Keratinocyte (primary cell): ENCODE measurements around the gene TUT7. TPM values are rescaled to one million over a fixed set of nuclear protein-coding genes. Genes with fewer than 3 reads are reported as not detected.

Experiments
- DNase-seq: peaks from one replicate; pipeline ENCODE4 v3.0.0-alpha.2; 2011; ENCODE audit warnings: low read depth, missing footprints, low spot score
- FAIRE-seq: peaks from 2 replicates; lab custom pipeline; 2011; peaks lifted over from hg19 to GRCh38; lab: Jason Lieb, UNC
- H2AFZ ChIP-seq: 2 replicates; pipeline ENCODE4 v1.6.0; 2012; ENCODE audit warnings: low read length, control low read depth, inconsistent platforms; ENCODE audit not compliant: control insufficient read depth
- H3K27ac ChIP-seq: 2 replicates; pipeline ENCODE4 v1.5.1; 2011; ENCODE audit warnings: low read length; ENCODE audit not compliant: control insufficient read depth, insufficient read depth
- H3K27me3 ChIP-seq: 3 replicates; pipeline ENCODE4 v1.6.0; 2011; ENCODE audit warnings: low read length; ENCODE audit not compliant: control insufficient read depth, insufficient read depth; ENCODE audit errors: extremely low read depth
- H3K36me3 ChIP-seq, 2 experiments: 2 replicates in 1 of 2; 3 replicates in 1 of 2; pipeline ENCODE4 v1.5.1; 2011; ENCODE audit warnings: low read length in 2 of 2, mild to moderate bottlenecking in 1 of 2; ENCODE audit not compliant: control insufficient read depth in 2 of 2, insufficient read depth in 2 of 2; ENCODE audit errors: extremely low read depth in 1 of 2
- H3K4me1 ChIP-seq: 3 replicates; pipeline ENCODE4 v1.5.1; 2011; ENCODE audit warnings: low read length; ENCODE audit not compliant: control insufficient read depth, insufficient read depth; ENCODE audit errors: extremely low read depth
- H3K4me2 ChIP-seq: 3 replicates; pipeline ENCODE4 v1.6.0; 2011; ENCODE audit warnings: low read depth, low read length; ENCODE audit not compliant: control insufficient read depth, insufficient read depth; ENCODE audit errors: extremely low read depth
- H3K4me3 ChIP-seq, 3 experiments: fragments of 200-600 bp in 1 of 3; sonication (generic) in 1 of 3; 2 replicates in 2 of 3; 3 replicates in 1 of 3; pipeline ENCODE4 v1.5.1; 2011 to 2016; ENCODE audit warnings: low read length in 3 of 3, mild to moderate bottlenecking in 3 of 3, control low read depth in 2 of 3, inconsistent platforms in 1 of 3, low read depth in 1 of 3, mixed read lengths in 1 of 3, mixed run types in 1 of 3, moderate library complexity in 1 of 3; ENCODE audit not compliant: control insufficient read depth in 2 of 3, insufficient read depth in 2 of 3; ENCODE audit errors: extremely low read depth in 1 of 3
- H3K79me2 ChIP-seq: 2 replicates; pipeline ENCODE4 v1.6.0; 2012; ENCODE audit warnings: low read length; ENCODE audit not compliant: control insufficient read depth, insufficient read depth
- H3K9ac ChIP-seq: 3 replicates; pipeline ENCODE4 v1.6.0; 2011; ENCODE audit warnings: low read length; ENCODE audit not compliant: control insufficient read depth, insufficient read depth; ENCODE audit errors: extremely low read depth
- H3K9me1 ChIP-seq: 3 replicates; pipeline ENCODE4 v1.6.0; 2011; ENCODE audit warnings: low read length; ENCODE audit not compliant: control insufficient read depth, insufficient read depth; ENCODE audit errors: extremely low read depth
- H3K9me3 ChIP-seq: 2 replicates; pipeline ENCODE4 v1.5.1; 2012; ENCODE audit warnings: low read depth, low read length; ENCODE audit not compliant: control insufficient read depth
- H4K20me1 ChIP-seq: 3 replicates; pipeline ENCODE4 v1.6.0; 2011; ENCODE audit warnings: low read length; ENCODE audit not compliant: control insufficient read depth, insufficient read depth; ENCODE audit errors: extremely low read depth
- CTCF ChIP-seq, 3 experiments: IDR thresholded peaks in 1 of 3; conservative IDR thresholded peaks in 1 of 3; optimal IDR thresholded peaks in 1 of 3; 2 replicates in 2 of 3; 3 replicates in 1 of 3; pipeline versions ENCODE3 to v1.5.1; 2011; ENCODE audit warnings: low read length in 3 of 3, mild to moderate bottlenecking in 3 of 3, moderate library complexity in 2 of 3, control low read depth in 1 of 3, inconsistent platforms in 1 of 3; ENCODE audit not compliant: insufficient read depth in 2 of 3; ENCODE audit errors: extremely low read depth in 1 of 3
- EZH2 ChIP-seq: IDR thresholded peaks from one replicate; pipeline ENCODE4 v1.6.1; 2012; ENCODE audit warnings: inconsistent platforms, mild to moderate bottlenecking, low read length, moderate library complexity
- dilution Hi-C: fragments of 300-500 bp; cut with MboI; formaldehyde crosslinking; loops from one replicate; pipeline ENCODE4 v1.7.0; 2020; ENCODE audit warnings: low sequenced_read_pairs; ENCODE audit not compliant: extremely low pct_ligation_motif_present
- polyA plus RNA-seq, 5 experiments: library from polyadenylated mRNA; depleted of rRNA in 3 of 5; stranded (reverse) in 3 of 5; stranded (forward) in 1 of 5; unstranded in 1 of 5; fragments of >200 nt; gene quantifications; 1 replicate in 1 of 5; 2 replicates in 3 of 5; 3 replicates in 1 of 5; pipeline versions ENCODE4 v1.2.1 to v1.2.3, GENCODE V29; 2011 to 2012; ENCODE audit warnings: missing spikeins in 2 of 5, low read depth in 1 of 5, low replicate concordance in 1 of 5

The TUT7 gene
- polyA plus RNA-seq, 1 donor (not counting 4 experiments of a cell fraction or from before 2014, with no cell fraction given), result 34.0 TPM

GRCh38 chr9:86285261-86285660 lies 68.9 kb downstream of the TUT7 start:
- dilution Hi-C loops, result no loop called here
- no peaks in the 10 kb centered on the region for H3K9me3 ChIP-seq
- peaks cover 14% of the 10 kb centered on the region for H3K79me2 ChIP-seq
- no peak overlapping the region for H3K9ac ChIP-seq
- H4K20me1 ChIP-seq, result no peaks in the 10 kb centered on the region
- FAIRE-seq (no peak), DNase-seq (no peak)
- H3K4me1 ChIP-seq, result peaks cover 10% of the 10 kb centered on the region
- peaks cover 0 to 3% of the 10 kb centered on the region in 2 experiments for H3K36me3 ChIP-seq
- no peaks in the 10 kb centered on the region for H3K9me1 ChIP-seq
- H3K4me3 ChIP-seq, result no peak overlapping the region
- H3K27me3 ChIP-seq, result no peaks in the 10 kb centered on the region
- H2AFZ ChIP-seq, result no peak overlapping the region
- TF ChIP-seq CTCF (optimal IDR thresholded peaks at IDR 0.05 in 1 of 3, IDR thresholded peaks at IDR 0.05 in 1 of 3, conservative IDR thresholded peaks at IDR 0.05 in 1 of 3; ENCODE audit: extremely low read depth in 1 of 3, insufficient read depth in 2 of 3, low read length in 3 of 3) (no peak), EZH2 (no peak)
- no peak overlapping the region for H3K27ac ChIP-seq
- no peak overlapping the region for H3K4me2 ChIP-seq

- Histone ChIP-seq H3K9ac (peak overlapping the region; percentile 85), H3K79me2 (peaks cover 32% of the 10 kb centered on the region), H4K20me1 (no peaks in the 10 kb centered on the region), H3K9me1 (peaks cover 3% of the 10 kb centered on the region), H3K27ac (peak overlapping the region; percentile 87), H3K36me3 (peaks cover 1 to 6% of the 10 kb centered on the region in 2 experiments), H3K4me3 (peak overlapping the region; percentile 65 to 89 (median 81)), H3K9me3 (no peaks in the 10 kb centered on the region), H2AFZ (peak overlapping the region; percentile 93), H3K4me1 (peaks cover 10% of the 10 kb centered on the region), H3K4me2 (peak overlapping the region; percentile 84), H3K27me3 (no peaks in the 10 kb centered on the region)
- TF ChIP-seq CTCF (optimal IDR thresholded peaks at IDR 0.05 in 1 of 3, IDR thresholded peaks at IDR 0.05 in 1 of 3, conservative IDR thresholded peaks at IDR 0.05 in 1 of 3; ENCODE audit: extremely low read depth in 1 of 3, insufficient read depth in 2 of 3, low read length in 3 of 3) (no peak), EZH2 (no peak)
- FAIRE-seq (peak; percentile 46), DNase-seq (peak; percentile 44)
- dilution Hi-C loops, result no loop called here
Measured at GRCh38 chr9:86282979-86283535, 71.2 kb downstream of the TUT7 start.
